GM21717 (cell line): ENCODE measurements around the gene ANKH.
"Not testable (repeated sequence)": the region's sequence is repeated elsewhere in the genome, so short reads cannot be mapped to it uniquely, and the experiment has no call there.

Experiments
- ATAC-seq: cut with Tn5 transposase; IDR thresholded peaks from one replicate; pipeline ENCODE4 v1.9.1; 2021; ENCODE audit warnings: mild to moderate bottlenecking, moderate library complexity; ENCODE audit not compliant: unreplicated experiment

Gene ANKH

GRCh38 chr5:14859150-14859549 lies 12.4 kb downstream of the ANKH start:
- no peak for ATAC-seq

GRCh38 chr5:14855366-14855765 lies 16.2 kb downstream of the ANKH start:
- no peak for ATAC-seq

GRCh38 chr5:14854799-14855198 lies 16.8 kb downstream of the ANKH start:
- ATAC-seq = no peak

GRCh38 chr5:14853685-14854084 lies 17.9 kb downstream of the ANKH start:
- ATAC-seq = no peak

- ATAC-seq = no peak
Measured at GRCh38 chr5:14852779-14853178, 18.8 kb downstream of the ANKH start.

GRCh38 chr5:14851999-14852526 lies 19.5 kb downstream of the ANKH start:
- no peak for ATAC-seq

- no peak for ATAC-seq
Measured at GRCh38 chr5:14851597-14851996, 20.0 kb downstream of the ANKH start.

GRCh38 chr5:14851050-14851419 lies 20.5 kb downstream of the ANKH start:
- ATAC-seq = no peak

GRCh38 chr5:14850419-14851049 lies 21.0 kb downstream of the ANKH start:
- no peak for ATAC-seq

GRCh38 chr5:14849516-14850294 lies 21.9 kb downstream of the ANKH start:
- ATAC-seq = no peak

GRCh38 chr5:14848942-14849341 lies 22.6 kb downstream of the ANKH start:
- ATAC-seq = not testable (repeated sequence)

- ATAC-seq = no peak
Measured at GRCh38 chr5:14848385-14848784, 23.2 kb downstream of the ANKH start.

GRCh38 chr5:14847471-14847870 lies 24.1 kb downstream of the ANKH start:
- no peak for ATAC-seq

- ATAC-seq = no peak
Measured at GRCh38 chr5:14842117-14842516, 29.5 kb downstream of the ANKH start.

- no peak for ATAC-seq
Measured at GRCh38 chr5:14840624-14841023, 31.0 kb downstream of the ANKH start.

- no peak for ATAC-seq
Measured at GRCh38 chr5:14838396-14839319, 32.9 kb downstream of the ANKH start.

GRCh38 chr5:14837423-14838122 lies 34.0 kb downstream of the ANKH start:
- ATAC-seq = not testable (repeated sequence)

GRCh38 chr5:14834584-14835550 lies 36.7 kb downstream of the ANKH start:
- ATAC-seq = no peak

GRCh38 chr5:14834062-14834461 lies 37.5 kb downstream of the ANKH start:
- no peak for ATAC-seq

- no peak for ATAC-seq
Measured at GRCh38 chr5:14831006-14831338, 40.6 kb downstream of the ANKH start.
